Stimulated activated CD8-positive, alpha-beta memory T cell treated with anti-CD3 and anti-CD28 coated beads, Interleukin-7, amount 100 ng/mL, for 24 hours (primary cell): ENCODE data around the gene SAP30L.

ENCODE experiments used
- DNase-seq: peaks from one replicate; pipeline ENCODE4 v3.0.0-alpha.2; 2020; ENCODE audit warnings: low read depth

The SAP30L gene

GRCh38 chr5:154509784-154510555 lies 64.2 kb downstream of the SAP30L start:
- DNase-seq, result no peak
